A204.1 (cell line): ENCODE measurements around the gene NHLRC4.

ENCODE experiments used
- FAIRE-seq: peaks from 2 replicates; lab custom pipeline; 2012; peaks lifted over from hg19 to GRCh38; lab: Jason Lieb, UNC

Gene NHLRC4

GRCh38 chr16:530111-530817, 36.5 kb upstream of the NHLRC4 start:
- FAIRE-seq, result no peak

GRCh38 chr16:531494-532125, 35.2 kb upstream of the NHLRC4 start:
- FAIRE-seq, result no peak

DNA sequence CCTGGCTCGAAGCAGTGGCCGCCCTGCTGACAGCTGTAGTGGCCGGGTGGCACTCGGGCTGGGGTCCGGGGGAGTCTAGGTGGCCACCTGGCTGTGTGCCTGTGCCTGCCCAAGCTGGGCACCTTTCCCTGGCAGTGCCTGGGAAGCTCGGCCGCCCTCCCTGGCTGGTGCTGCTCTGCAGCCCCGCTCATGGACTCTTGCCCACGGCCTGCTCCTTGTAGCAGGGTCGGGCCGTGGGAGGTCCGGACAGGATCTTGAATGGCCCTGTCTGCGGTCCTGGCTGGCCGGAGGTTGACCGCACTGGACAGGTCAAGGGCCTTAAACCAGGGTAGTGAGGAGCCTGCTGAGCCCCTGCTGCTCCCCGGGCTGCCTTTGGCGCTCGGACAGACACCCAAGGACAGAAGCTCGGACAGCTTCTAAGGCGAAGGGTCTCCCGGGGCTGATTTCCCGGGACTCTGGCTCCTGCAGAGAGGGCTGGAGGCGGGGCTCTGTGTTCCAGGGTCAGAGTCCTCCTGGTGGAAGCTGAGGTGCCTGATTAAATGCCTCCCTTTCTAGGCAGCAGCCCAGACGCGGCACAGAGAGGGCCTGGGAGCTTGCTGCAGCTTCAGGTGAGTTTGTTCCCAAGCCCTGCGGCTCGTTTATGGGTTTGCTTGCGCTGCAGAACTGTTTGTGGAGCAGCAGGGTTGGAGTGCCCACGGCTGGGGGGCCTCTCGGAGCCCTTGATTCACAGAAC, 33.2 kb upstream of the NHLRC4 start:
- no peak for FAIRE-seq

- FAIRE-seq, result no peak
Observed at GRCh38 chr16:534135-534534, 32.7 kb upstream of the NHLRC4 start.

GRCh38 chr16:534856-535445, 31.9 kb upstream of the NHLRC4 start:
- no peak for FAIRE-seq

- FAIRE-seq, result no peak
Observed at GRCh38 chr16:535446-536405, 31.1 kb upstream of the NHLRC4 start.

DNA sequence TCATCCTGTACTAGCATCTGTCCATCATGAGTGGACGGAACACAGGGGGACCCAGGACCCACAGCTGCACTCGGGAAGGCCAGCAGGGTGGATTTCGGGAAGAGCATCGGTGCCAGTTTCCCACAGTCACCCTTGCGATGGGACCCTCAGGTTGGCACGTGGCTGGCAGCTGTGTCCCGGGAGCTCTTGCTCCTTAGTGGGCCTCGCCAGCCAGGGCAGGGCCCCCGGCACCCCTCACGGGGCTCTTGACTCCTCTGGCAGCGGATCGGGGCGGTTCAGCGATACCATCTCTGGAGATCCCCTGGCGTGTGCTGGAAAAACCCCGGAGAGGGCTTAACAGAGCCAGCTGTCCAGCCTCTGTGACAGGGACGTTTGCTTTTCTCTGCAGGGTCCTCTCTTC, 30.1 kb upstream of the NHLRC4 start:
- no peak for FAIRE-seq

DNA sequence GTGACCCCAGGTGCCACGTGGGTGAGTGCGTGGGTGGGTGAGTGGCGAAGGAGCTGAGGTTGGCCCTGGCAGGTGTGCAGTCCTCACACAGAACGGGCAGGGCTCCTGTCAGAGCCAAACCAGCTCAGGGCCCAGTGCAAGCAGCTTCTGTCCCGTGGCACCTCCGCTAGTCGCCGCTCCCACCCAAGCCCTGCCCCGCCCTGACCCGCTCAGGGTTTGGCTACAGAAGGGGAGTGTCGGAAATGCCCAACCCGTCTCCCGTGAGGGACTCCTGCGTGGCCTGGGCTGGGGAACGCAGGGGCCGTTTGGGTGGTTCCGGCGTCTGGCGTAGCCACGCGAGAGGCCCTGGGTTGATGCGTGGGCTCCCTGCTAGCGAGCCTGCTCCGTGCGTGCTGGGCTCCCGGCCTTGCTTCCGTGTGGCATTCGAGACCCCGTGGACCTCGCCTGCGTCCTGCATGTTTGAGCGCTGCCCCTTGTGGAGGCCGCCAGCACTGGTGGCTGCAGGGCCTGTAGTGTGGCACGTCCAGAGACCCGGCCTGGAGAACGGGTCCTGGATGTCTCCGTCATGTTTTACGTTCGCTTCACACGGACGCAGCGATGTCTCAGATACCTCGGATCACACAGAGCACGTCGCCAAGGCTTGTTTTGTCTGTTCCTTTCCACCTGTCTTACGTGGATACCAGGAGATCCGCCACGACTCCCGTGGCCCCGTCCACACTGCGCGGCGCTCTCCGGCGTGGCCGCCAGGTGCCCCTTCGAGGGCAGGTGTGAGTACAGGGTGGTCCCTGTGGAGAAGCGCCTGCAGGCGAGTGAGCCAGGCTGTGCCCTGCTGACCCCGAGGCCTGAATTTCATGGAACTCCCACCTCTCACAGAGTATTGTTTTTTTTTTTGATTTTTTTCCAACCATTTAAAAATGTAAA, 29.1 kb upstream of the NHLRC4 start:
- no peak for FAIRE-seq

GRCh38 chr16:539901-540530, 26.8 kb upstream of the NHLRC4 start:
- FAIRE-seq, result no peak

DNA sequence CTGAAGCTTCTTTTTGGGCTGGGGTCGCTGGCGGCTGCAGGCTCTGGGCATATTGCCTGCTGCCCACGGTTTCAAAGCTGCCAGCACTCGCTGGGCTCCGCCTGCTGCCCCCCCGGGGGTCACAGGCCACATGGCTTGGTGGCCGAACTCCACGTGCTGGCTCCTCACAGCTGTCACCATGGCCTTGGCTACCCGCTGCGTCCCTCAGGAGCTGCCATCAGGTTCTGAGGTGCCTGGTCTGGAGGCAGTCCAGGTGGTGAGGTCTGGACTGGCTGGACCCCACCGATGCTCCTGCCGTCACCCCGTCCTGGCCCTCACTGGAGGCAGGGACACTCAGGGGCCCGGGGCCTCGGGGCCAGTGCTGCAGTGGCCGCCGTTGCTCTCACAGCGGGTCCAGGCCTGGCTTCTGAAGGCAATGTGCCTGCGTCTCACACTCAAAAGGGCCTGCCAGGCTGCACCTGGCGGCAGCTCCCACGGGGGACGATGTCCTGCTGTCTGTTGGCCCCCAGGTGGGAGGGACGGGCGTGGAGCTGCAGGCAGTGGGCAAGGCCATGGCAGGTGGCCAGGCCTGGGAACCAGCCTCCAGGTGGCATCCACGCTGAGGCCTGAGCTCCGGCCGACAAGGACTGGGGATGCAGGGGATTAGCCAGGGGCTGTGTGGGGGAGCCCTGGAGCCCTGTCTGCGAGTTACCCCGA, 26.0 kb upstream of the NHLRC4 start:
- no peak for FAIRE-seq

- no peak for FAIRE-seq
Observed at GRCh38 chr16:543301-544164, 23.3 kb upstream of the NHLRC4 start.

GRCh38 chr16:544517-544916, 22.3 kb upstream of the NHLRC4 start:
- no peak for FAIRE-seq

GRCh38 chr16:546909-547770, 19.7 kb upstream of the NHLRC4 start:
- no peak for FAIRE-seq

GRCh38 chr16:548586-548985, 18.2 kb upstream of the NHLRC4 start:
- FAIRE-seq, result no peak

GRCh38 chr16:549544-550263, 17.1 kb upstream of the NHLRC4 start:
- FAIRE-seq, result no peak

GRCh38 chr16:551210-551609, 15.6 kb upstream of the NHLRC4 start:
- no peak for FAIRE-seq

DNA sequence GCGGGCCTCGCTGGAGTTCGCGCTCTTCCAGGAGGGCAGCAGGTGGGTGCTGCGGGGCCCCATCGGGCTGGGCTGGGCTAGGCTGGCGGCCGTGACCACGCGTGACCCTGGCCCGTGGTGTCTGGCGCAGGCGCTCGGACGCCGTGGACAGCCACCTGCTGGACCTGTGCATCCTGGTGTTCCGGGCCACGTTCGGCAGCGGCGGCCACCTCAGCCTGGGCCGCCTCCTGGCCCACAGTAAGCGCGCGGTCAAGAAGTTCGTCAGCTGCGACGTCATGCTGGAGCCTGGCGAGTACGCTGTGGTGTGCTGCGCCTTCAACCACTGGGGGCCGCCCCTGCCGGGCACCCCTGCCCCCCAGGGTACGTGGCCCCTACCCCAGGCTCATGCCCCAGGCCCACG, 14.6 kb upstream of the NHLRC4 start:
- FAIRE-seq, result no peak
